SK-N-SH treated with all-trans-retinoic acid at 6 μM for 48 hours (cell line): ENCODE measurements around the gene ECI1.

Experiments used
- ARNTL ChIP-seq: fragments of 450-650 bp; formaldehyde crosslinking; IDR thresholded peaks from 2 replicates; pipeline ENCODE4 v1.5.0; 2020; ENCODE audit warnings: low read depth, mild to moderate bottlenecking, moderate library complexity, borderline replicate concordance
- BACH2 ChIP-seq: fragments of 250-450 bp; sonication (Bioruptor Pico); IDR thresholded peaks from 2 replicates; pipeline ENCODE4 v1.9.0; 2021; ENCODE audit warnings: mild to moderate bottlenecking, borderline replicate concordance
- CSDC2 ChIP-seq: fragments of 250-450 bp; sonication (Bioruptor Pico); IDR thresholded peaks from 2 replicates; pipeline ENCODE4 v1.5.0; 2020; ENCODE audit warnings: mild to moderate bottlenecking, moderate library complexity
- CSRNP3 ChIP-seq: fragments of 250-450 bp; sonication (Bioruptor Pico); IDR thresholded peaks from 2 replicates; pipeline ENCODE4 v1.5.1; 2021; ENCODE audit warnings: mild to moderate bottlenecking, moderate library complexity
- GLIS3 ChIP-seq: fragments of 250-450 bp; sonication (Bioruptor Pico); IDR thresholded peaks from 2 replicates; pipeline ENCODE4 v1.5.0; 2020; ENCODE audit warnings: mild to moderate bottlenecking, moderate library complexity
- POU6F1 ChIP-seq: fragments of 250-450 bp; sonication (Bioruptor Pico); IDR thresholded peaks from 2 replicates; pipeline ENCODE4 v1.8.0; 2021; ENCODE audit warnings: low read depth, mild to moderate bottlenecking, moderate library complexity, borderline replicate concordance
- RARB ChIP-seq: fragments of 250-450 bp; sonication (Bioruptor Pico); IDR thresholded peaks from 2 replicates; pipeline ENCODE4 v1.8.0; 2021; ENCODE audit warnings: mild to moderate bottlenecking, moderate library complexity
- ZFP30 ChIP-seq: fragments of 450-650 bp; formaldehyde crosslinking; IDR thresholded peaks from 2 replicates; pipeline ENCODE4 v1.5.0; 2022; ENCODE audit warnings: mild to moderate bottlenecking, moderate library complexity
- ZNF565 ChIP-seq: fragments of 450-650 bp; formaldehyde crosslinking; conservative IDR thresholded peaks from 2 replicates; pipeline ENCODE4 v1.5.0; 2020; ENCODE audit warnings: low read depth, mild to moderate bottlenecking, moderate library complexity
- ZNF70 ChIP-seq: fragments of 450-650 bp; formaldehyde crosslinking; IDR thresholded peaks from 2 replicates; pipeline ENCODE4 v1.5.0; 2020; ENCODE audit warnings: mild to moderate bottlenecking, moderate library complexity
- TF ChIP-seq, protein P1 (sequence below): fragments of 250-450 bp; sonication (Bioruptor Pico); IDR thresholded peaks from 2 replicates; pipeline ENCODE4 v1.5.1; 2020; ENCODE audit warnings: low read depth, mild to moderate bottlenecking, moderate library complexity

DNA sequence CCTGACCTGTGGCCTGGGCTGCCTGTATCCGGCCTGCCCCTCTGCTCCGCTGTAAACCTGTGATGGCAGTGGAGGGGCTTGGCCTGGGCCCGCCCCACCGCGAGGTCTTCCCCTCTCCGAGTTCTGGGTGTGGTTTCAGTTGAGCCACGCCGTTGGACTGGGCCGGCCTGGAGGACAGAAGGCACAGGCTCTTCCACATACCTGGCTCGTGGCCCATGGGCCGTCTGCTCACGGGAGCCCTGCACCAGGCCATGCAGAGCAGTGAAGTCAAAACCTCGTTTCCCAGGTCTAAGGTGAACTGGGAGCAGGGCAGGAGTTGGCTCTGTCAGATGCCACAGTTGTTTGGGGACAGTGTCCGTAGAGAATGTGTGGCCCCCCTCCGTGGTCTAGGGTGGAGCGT lies 22.1 kb upstream of the ECI1 start:
- TF ChIP-seq CSDC2 (CRISPR knock-in tag) (no peak), ARNTL (no peak), ZNF565 (CRISPR knock-in tag) (no peak), BACH2 (CRISPR knock-in tag) (no peak), RARB (no peak), CSRNP3 (CRISPR knock-in tag) (no peak), GLIS3 (CRISPR knock-in tag) (no peak), ZFP30 (CRISPR knock-in tag) (no peak), ZNF70 (CRISPR knock-in tag) (no peak), POU6F1 (CRISPR knock-in tag) (no peak)
- TF ChIP-seq, protein P1, sequence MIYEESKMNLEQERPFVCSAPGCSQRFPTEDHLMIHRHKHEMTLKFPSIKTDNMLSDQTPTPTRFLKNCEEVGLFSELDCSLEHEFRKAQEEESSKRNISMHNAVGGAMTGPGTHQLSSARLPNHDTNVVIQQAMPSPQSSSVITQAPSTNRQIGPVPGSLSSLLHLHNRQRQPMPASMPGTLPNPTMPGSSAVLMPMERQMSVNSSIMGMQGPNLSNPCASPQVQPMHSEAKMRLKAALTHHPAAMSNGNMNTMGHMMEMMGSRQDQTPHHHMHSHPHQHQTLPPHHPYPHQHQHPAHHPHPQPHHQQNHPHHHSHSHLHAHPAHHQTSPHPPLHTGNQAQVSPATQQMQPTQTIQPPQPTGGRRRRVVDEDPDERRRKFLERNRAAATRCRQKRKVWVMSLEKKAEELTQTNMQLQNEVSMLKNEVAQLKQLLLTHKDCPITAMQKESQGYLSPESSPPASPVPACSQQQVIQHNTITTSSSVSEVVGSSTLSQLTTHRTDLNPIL (CRISPR knock-in tag) = no peak
